Activated T-cell treated with anti-CD3 and anti-CD28 coated beads for 4 hours (primary cell): Measurements from ENCODE around the gene SERINC1.
A peak's percentile ranks its signal among the peaks of the same experiment; 100 is the strongest.
"Not testable (repeated sequence)": the region's sequence is repeated elsewhere in the genome, so short reads cannot be mapped to it uniquely, and the experiment has no call there.

Experiments used
- DNase-seq: peaks from one replicate; pipeline ENCODE4 v3.0.0-alpha.2; 2020

The SERINC1 gene

DNA sequence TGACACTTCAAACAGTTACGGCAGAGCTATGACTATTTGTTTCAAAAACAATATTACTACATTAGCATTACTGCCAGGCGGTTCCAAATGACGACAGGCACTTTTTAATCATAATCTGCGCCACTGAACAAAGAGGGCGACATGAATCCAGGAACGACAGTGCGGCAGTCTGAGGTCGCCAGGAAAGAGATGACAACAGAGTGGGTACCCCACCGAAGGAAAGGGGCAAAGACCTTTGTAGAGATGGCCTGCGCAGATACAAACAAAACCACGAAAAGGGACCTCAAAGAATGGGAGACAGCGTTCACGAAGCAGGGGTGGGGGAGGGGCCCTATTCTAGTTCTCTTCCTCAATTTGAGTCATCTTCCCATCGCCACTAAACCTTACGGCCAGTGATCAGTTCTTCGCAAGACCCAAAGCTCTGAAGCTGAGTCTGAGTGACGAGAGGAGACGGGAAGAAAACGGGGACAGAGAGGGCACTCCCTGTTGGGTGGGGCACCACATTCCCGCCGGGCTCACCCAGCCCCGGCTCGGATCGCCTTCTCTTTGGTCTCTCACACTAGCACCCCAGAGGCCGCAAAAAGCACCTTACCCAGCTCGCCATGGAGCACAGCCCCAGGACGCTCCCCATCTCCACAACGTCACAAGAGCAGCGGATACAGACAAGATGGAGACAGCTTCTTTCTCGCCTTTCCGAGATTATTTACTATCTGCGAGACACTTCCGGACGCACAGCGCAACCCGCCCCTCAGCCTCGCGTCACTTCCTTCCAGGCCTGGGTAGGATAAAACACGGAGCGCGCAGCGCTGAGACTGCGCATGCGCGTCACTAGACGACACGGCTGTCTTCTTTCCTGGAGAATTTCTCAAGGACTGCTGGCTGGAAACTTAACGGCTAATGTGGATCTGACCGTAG lies at the start of gene SERINC1:
SERINC1 (minus strand) TSS at position 701 of the 915 bp plus-strand sequence; CDS start at position 631, 70 bp downstream.
- peak; percentile 87 for DNase-seq

- no peak for DNase-seq
These were observed 39.8 kb upstream of the SERINC1 start for GRCh38 chr6:122511193-122511924.

DNA sequence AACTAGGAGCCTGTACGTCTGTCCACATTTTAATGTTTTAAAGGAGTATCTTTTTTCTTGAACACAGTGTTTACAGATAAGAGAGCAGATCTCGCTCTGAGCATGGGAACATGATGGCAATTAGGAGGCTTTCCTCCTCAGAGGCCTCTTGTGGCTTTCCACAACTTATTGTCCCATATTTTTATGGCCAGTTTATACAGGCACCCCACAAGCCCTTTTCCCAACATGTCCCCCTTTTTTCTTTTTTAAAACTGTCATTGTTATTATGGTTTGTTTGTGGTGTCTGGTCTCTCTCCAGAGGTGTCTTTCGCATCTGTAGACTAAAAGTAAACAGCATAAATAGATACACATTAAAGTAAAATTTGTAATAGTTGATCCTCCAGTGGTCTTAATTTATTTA lies 33.6 kb upstream of the SERINC1 start:
- DNase-seq = not testable (repeated sequence)

GRCh38 chr6:122501475-122501874 lies 29.9 kb upstream of the SERINC1 start:
- no peak for DNase-seq

GRCh38 chr6:122495612-122496011 lies 24.0 kb upstream of the SERINC1 start:
- DNase-seq = no peak

DNA sequence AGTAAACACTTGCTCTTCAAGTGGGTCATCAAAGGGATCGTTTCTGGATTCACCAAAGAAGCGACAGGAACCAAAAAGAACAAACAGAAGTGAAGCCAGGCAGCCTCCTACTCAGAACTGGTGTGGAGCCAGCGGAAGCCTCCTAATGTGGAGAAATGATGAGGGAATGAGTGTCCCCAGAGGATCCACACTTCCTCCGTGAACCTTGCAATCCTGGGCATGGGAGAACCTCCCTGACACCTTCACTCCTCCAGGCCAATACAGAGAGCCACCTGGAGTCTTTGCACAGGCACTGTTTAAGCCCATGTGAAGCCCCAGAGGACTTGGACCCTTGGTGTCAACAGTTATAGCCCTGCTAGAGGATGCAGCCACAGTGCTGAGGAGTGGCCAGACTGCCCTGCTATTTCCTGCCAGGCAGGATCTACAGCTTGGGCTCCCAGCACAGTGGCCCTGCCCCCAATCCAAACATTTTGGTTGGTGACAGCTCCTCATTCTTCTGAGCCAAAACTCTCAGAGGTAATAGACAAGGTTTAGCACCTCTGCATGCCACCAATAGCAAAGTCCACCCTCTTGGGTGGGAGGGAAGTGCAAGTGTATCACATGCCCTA lies 23.2 kb upstream of the SERINC1 start:
- DNase-seq = no peak

GRCh38 chr6:122491919-122492555 lies 20.4 kb upstream of the SERINC1 start:
- peak; percentile 60 for DNase-seq

- DNase-seq = no peak
These were observed 19.0 kb upstream of the SERINC1 start for GRCh38 chr6:122490607-122491006.

DNA sequence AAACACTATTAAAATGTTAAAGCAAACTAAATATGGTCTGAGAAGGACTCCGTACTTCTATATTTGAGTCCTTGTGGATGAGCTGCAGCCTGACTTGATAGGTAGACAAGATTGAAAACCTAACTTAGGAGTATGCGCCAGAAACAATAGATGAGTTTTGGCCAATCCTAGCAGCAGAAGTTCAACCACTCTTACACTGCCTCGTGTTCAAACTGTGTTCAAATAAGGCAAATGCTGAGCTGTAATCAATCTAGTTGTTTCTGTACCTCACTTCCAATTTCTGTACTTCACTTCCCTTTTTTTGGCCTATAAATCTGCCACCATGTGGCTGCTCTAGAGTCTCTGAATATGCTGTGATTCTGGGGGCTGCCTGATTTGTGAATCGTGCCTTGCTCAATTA lies 13.2 kb upstream of the SERINC1 start:
- DNase-seq = no peak

DNA sequence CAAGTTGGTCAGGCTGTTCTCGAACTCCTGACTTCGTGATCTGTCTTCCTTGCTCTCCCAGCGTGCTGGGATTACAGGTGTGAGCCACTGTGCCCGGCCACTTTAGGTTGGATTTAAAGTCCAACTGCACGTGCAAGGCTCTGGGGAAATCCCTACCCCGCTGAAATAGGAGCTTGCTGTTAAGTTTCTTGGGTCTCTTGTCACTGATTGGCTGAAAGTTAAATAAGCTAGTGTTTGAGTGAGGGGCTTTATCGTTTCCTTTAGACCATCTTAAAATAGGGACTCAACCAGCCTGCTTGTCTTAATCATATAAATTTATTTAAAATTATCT lies 11.1 kb upstream of the SERINC1 start:
- DNase-seq = no peak

- DNase-seq = no peak
These were observed 4.5 kb upstream of the SERINC1 start for GRCh38 chr6:122476131-122476530.

DNA sequence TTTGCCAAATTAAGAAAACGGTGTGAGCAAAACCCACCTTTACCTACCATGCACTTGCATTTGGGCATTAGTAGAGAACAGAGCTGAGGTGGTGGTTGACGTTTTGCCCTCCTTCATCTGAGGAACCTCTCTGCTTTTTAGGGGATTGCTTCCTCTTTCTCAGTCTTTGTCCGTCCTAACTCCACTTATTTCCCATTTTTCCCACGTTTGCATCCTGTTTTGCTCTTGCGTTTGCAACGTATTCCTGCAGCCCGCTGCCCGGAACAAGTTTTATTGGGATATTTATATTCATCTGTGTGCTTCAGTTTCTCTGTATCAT lies 374 bp upstream of the SERINC1 start:
- DNase-seq = no peak

DNA sequence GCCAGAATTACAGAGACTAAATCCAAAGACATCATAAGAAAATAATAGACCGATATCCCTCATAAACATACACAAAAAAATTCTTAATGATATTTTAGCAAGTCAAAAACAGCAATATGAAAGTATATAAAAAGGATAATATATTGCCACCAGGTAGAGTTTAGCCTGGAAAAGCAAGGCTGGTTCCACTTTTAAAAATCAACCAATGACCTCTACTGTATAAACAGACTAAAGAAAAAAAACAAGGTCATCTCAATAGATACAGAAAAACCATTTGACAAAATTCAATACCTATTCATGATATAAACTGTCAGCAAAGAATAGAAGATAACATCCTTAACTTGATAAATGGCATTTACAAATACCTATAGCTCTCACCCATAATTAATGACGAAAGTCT lies 9.7 kb downstream of the SERINC1 start:
- no peak for DNase-seq

- not testable (repeated sequence) for DNase-seq
These were observed 11.7 kb downstream of the SERINC1 start for GRCh38 chr6:122459865-122460416.

DNA sequence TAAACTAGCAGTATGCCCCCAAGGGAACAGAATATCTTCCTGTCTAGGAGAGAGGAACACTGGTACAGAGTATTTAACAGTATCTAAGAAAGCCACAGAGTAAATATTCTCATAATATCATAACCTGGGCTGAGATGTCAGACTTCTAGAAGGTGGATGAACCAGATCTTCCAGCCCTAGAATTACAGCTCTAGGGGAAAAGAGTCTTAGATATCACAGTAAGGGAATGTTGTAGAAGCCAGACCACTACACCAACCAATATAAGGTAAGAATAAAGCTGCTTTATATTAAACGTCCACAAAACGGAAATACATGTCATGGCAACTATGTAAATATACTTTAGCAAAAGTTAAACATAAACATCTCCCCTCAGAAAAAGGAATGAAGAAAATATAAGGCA lies 12.4 kb downstream of the SERINC1 start:
- DNase-seq = no peak

DNA sequence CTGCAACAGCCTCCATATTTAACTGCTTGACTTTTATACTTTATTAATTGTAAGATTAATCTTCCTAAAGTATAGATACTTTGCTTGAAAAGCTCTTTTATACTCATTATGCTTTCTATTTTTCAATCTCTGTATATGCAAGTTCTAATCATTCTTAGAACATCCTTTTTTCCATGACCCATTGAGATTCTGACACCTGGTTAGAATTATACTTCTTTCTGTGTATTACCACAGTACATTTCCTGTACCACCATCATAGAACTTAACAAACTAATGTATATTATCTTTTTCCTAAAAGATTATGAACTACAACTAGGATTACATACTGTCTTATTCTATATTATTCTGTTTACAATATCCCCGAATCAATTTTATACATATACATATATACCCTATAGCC lies 13.5 kb downstream of the SERINC1 start:
- DNase-seq = no peak

- not testable (repeated sequence) for DNase-seq
These were observed 16.5 kb downstream of the SERINC1 start for GRCh38 chr6:122455116-122455515.

- no peak for DNase-seq
These were observed 16.9 kb downstream of the SERINC1 start for GRCh38 chr6:122454673-122455072.

DNA sequence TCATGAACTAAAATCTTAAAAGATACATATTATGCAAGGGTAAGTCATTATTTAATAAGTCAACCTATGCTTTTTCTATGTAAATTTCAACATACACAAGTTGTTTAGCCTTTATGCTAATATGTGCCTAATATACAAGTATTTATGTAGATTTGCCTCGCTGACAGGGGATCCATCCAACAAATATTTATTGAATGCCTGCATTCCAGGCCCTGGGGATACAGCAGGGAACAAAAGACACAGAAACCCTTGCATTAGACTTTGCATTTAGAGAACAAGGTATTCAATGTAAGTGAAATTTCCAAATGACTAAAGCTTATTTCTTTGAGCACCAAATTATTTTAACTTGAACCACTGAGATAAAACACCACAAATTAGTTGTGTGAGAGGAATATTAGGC lies 19.1 kb downstream of the SERINC1 start:
- DNase-seq = no peak

DNA sequence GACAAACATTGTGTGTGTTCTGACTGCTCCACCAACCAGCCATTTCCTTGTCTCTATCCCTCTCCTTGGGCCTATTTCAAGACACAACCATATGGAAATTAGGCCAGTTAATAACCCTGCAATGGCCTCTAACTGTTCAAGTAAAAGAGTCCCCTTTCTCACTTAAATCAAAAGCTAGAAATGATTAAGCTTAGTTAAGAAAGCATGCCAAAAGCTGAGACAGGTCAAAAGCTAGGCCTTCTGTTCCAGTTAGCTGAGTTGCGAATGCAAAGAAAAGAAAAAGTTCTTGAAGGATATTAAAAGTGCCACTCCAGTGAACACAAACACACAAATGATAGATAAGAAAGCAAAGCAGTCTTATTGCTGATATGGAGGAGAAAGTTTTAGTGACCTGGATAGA lies 22.5 kb downstream of the SERINC1 start:
- DNase-seq = no peak

DNA sequence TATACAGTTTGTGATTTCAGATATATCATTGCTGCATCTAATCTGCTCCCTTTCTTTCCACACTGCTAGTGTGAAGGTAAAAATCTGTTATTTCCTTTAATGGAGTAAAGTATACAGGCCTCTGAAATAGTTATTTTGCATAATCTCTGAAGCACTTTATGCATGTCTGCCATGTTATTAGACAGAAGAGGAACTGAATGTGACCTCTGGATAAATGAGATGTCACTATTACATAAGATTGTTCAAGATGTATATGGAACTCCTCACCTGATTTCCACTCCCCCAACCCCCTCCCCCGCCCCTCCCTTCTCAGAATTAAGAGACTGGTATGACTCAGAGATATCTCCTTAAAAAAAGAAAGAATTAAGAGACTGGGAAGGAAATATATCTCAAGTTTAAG lies 26.3 kb downstream of the SERINC1 start:
- DNase-seq = no peak

GRCh38 chr6:122438975-122439374 lies 32.6 kb downstream of the SERINC1 start:
- no peak for DNase-seq

DNA sequence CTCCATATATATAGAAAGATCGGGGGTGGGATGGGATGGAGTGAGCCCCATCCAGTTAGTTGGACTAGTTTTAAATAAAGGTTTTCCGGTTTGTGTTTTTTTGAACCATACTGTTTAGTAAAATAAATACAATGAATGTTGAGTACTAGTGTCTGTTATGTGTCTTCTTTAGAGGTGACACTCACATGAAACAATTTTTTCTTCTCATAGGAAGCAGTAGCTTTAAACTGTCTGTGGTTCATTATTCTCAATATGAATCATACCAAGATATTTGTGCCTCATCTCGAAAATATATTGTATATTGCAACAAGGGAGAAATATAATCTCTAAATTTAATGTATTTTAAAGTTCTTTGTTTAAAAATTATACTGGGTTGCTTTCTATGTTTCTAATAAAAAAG lies 38.8 kb downstream of the SERINC1 start:
- no peak for DNase-seq
